GM19240 (cell line): ENCODE measurements around the gene ICE1.

ENCODE experiments used
- DNase-seq: peaks from one replicate; pipeline ENCODE4 v3.0.0; 2011; ENCODE audit warnings: low spot score; ENCODE audit not compliant: insufficient read length

Gene ICE1

GRCh38 chr5:5533927-5534326, 111.5 kb downstream of the ICE1 start:
- DNase-seq = no peak

GRCh38 chr5:5534333-5534732, 111.9 kb downstream of the ICE1 start:
- no peak for DNase-seq

DNA sequence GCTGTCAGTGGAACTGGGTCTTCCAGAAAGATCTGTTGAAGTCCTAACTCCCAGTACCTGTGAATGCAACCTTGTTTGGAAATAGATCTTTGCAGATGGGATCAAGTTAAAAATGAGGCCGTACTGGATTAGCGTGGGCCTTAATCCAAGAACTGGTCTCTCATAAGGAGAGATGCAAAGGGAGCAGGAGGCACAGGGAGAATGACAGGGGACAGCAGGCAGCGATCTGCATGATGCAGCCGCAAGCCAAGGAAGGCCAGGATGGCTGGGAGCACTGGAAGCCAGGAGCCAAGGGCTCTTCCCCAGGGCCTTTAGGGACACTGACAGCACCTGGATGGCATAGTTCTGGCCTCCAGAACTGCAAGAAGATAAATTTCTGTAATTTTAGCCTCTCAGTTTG, 114.4 kb downstream of the ICE1 start:
- no peak for DNase-seq

DNA sequence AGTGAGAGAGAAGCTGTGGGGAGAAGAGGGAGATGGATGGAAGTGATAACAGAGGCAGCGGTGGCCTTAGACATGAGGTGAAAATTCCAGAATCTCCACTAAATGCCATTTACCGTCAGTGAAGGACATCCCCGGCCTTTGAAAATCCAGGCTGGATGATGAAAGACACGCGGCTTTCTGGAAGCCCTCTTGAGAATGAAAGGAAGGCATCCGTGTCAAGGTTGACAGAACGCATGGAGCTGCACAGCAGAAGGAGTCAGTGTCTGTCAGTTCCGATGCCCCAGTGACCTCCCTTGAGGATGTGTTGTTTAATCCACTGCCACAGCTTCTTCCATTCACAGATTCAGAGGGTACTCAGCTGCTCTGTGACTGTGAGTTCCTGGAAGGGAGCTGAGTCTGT, 114.9 kb downstream of the ICE1 start:
- DNase-seq = no peak

GRCh38 chr5:5539590-5539989, 117.1 kb downstream of the ICE1 start:
- no peak for DNase-seq
